ENCODE data around the gene SRRM2. TPM values are rescaled to one million over a fixed set of nuclear protein-coding genes. Genes with fewer than 3 reads are reported as not detected.

The SRRM2 gene
- total RNA-seq: 55.5 and 171 TPM in 2 replicates

GRCh38 chr16:2752035-2752849, at the start of gene SRRM2:
Gene SRRM2, plus strand, starts transcription at chr16:2752638. Its CDS starts 3,727 bp downstream, at chr16:2756365.

DNA sequence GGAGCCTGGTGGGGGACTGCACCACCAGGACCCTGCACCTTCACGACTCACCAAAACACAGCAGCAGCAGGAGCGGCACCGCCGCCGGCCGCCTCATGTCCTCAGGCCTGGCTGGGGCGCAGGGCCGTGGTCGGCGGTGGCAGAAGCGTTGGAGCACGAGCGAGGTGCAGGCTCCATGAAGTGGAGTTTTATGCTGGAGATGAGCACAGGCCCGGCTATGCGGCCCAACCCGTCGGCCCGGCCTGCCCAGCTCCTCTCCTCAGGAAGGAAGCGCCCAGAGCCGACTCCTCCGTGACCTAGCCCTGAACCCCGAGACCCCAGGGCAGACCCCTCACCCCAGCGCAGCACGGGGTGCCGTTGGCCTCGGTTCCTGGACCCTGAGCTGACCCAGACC, 32.4 kb upstream of the SRRM2 start, which contains the start of gene PRSS27:
TSS of gene PRSS27 (minus strand) at position 161 of the 394 bp plus-strand sequence. CDS start at position 97, 64 bp downstream.

GRCh38 chr16:2777231-2777902, 24.9 kb downstream of the SRRM2 start, which contains the start of gene ELOB:
Gene ELOB, minus strand, starts transcription at chr16:2777280. Its CDS starts 41 bp downstream, at chr16:2777239.

GRCh38 chr16:2787406-2787805, 35.0 kb downstream of the SRRM2 start, which contains the start of gene PRSS33:
Gene PRSS33, minus strand, starts transcription at chr16:2787560. Its CDS starts 1,013 bp downstream, at chr16:2786547.

GRCh38 chr16:2816751-2817339, 64.4 kb downstream of the SRRM2 start, which contains the start of gene PRSS21:
Gene PRSS21, plus strand, starts transcription at chr16:2817237. Its CDS starts 32 bp downstream, at chr16:2817269.

Other genes starting within 250 kb of the SRRM2 start
- 51.3 and 55.6 TPM in 2 replicates for gene ATP6V0C, start 238.7 kb upstream of the SRRM2 start, total RNA-seq
- 18.7 and 20.3 TPM in 2 replicates for gene AMDHD2, start 232.3 kb upstream of the SRRM2 start, total RNA-seq
- not detected in 2 replicates for gene CEMP1, start 221.2 kb upstream of the SRRM2 start, total RNA-seq
- gene PDPK1, start 214.6 kb upstream of the SRRM2 start, total RNA-seq: 13.6 and 29.9 TPM in 2 replicates
- 29.2 and 33.1 TPM in 2 replicates for gene KCTD5, start 70.1 kb upstream of the SRRM2 start, total RNA-seq
- gene PRSS27, start 32.4 kb upstream of the SRRM2 start, total RNA-seq: 0.13 and 4.7 TPM in 2 replicates
- 440 and 841 TPM in 2 replicates for gene ELOB, start 24.6 kb downstream of the SRRM2 start, total RNA-seq
- gene PRSS33, start 34.9 kb downstream of the SRRM2 start, total RNA-seq: not detected in 2 replicates
- not detected in 2 replicates for gene PRSS41, start 45.8 kb downstream of the SRRM2 start, total RNA-seq
- gene PRSS21, start 64.6 kb downstream of the SRRM2 start, total RNA-seq: 2.2 TPM in 1 of 2 replicates, not detected in the other
- 1.4 TPM in 1 of 2 replicates, not detected in the other for gene ZG16B, start 77.7 kb downstream of the SRRM2 start, total RNA-seq
- 0.40 and 4.3 TPM in 2 replicates for gene PRSS22, start 105.5 kb downstream of the SRRM2 start, total RNA-seq
- 76.9 and 147 TPM in 2 replicates for gene FLYWCH2, start 130.6 kb downstream of the SRRM2 start, total RNA-seq
- 34.7 and 50.4 TPM in 2 replicates for gene FLYWCH1, start 159.3 kb downstream of the SRRM2 start, total RNA-seq
- gene KREMEN2, start 211.6 kb downstream of the SRRM2 start, total RNA-seq: 1.2 TPM in 1 of 2 replicates, not detected in the other
- gene PAQR4, start 216.7 kb downstream of the SRRM2 start, total RNA-seq: 6.7 and 13.7 TPM in 2 replicates
- 12.6 and 30.1 TPM in 2 replicates for gene PKMYT1, start 227.8 kb downstream of the SRRM2 start, total RNA-seq

Measured in epithelial cell of alveolus of lung (primary cell).